GM18511 (cell line): ENCODE results near the gene PARD3.
"Not testable (repeated sequence)": the region's sequence is repeated elsewhere in the genome, so short reads cannot be mapped to it uniquely, and the experiment has no call there.

Experiments
- ATAC-seq: cut with Tn5 transposase; IDR thresholded peaks from one replicate; pipeline ENCODE4 v1.9.1; 2021; ENCODE audit warnings: mild to moderate bottlenecking, moderate library complexity; ENCODE audit not compliant: unreplicated experiment

PARD3 gene

DNA sequence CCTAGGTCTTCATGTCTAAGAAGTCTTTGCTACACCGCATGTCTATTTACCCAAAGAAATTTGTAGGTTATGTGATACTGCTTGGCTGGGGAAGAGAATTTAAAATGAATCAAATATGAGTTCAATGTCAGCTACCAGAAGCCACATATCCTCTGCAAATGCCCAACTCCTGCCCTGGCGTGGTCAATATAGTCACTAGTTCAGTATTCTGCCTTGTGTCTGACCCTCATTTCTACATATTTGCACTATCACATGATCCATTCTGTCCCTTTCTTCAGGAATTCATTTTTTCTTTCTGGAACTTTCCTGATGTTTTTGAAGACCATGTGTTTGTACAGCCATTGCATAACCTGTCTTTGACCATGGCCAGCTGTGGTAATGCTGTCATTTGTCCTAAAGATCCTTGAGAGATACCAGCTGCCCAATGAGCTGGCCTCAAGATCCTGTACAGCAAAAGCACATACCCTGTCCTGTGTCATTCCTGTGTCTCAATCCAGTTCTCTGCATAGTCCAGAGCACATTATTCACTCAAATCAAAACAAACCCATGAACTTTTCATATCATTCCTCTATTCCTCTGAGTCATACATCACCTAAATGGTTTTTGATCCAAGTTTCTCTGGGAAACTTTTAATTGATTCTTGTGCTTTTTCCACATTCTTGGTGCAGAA is 524.5 kb downstream of the PARD3 start:
- no peak for ATAC-seq

- ATAC-seq, result no peak
Measured at GRCh38 chr10:34288634-34289033, 526.5 kb downstream of the PARD3 start.

GRCh38 chr10:34286136-34286739 is 528.9 kb downstream of the PARD3 start:
- no peak for ATAC-seq

DNA sequence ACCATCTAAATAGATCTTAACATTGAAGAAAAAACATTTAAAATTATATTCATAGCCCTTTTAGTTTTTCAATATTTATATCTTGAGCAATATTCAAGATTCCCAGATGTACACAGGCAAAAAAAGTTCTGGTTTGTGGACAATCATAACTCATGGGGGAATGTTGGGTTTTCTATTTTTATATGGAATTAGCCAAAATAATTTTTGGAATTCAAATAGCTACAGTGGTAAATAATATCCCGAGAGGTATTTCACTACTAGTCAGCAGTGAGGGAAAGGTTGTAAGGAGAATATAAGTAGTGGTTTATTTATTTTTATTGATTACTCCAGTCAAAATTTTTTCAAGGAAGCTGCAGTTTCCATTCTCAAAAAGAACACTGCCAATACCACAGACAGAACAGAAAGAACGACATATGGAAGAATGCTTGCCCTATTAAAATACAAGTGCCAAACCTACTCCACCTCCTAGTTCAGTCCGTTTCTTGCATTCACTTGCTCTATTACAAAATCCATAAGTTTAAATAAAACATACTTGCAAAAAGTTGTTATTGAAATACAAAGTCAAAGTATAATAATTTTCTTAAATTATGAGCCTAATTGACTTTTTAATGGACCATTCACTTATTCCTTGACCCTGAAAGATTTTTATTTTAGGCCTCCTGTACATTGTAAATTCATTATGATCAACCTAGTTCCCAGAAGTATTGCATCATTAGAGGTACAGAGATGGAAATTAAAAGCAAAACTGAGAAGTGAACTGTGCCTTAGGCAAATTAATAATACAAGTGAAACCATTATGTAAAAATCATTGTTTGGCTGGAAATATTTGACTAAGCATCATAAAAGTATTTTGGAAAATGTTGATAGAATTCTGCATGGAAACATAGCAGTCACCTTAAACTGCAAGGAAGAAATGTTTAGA is 533.2 kb downstream of the PARD3 start:
- peak; percentile 71 for ATAC-seq

DNA sequence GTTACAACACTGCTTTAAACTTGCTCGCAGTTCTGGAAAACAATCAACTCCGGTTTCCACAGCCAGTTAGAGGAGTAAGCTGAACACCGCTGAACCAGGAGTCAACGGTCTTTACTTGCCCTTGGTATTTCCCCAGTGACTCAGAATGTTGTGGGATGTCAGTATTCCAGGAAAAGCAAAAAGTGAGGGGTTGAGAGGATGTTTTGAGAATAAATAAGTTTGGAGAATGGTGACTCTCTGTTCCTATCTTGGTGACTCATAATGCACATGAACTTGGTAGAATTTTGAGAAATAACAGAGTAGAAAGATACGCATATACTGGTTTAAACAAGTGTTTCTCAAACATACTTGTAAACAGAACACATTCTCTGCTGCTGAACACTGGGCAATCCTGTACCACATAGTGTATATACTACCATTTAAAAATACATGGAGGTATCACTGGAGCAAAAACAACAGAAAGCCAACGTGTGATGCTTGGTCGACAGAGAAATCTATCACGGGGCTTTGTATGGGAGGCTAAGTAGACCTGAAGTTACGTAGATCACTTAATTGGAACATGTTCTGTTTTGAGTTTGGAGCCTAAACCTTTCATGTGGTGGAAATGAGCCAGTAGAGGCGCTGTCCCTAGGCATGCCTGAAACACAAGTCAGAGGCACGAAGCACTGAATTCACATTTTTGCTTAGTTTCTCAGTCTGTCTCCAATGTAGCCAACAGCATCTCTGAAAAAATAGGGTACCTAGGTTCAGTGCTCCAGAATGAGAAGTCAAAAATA is 534.3 kb downstream of the PARD3 start:
- ATAC-seq, result no peak

GRCh38 chr10:34275626-34276130 is 539.4 kb downstream of the PARD3 start:
- no peak for ATAC-seq

- no peak for ATAC-seq
Measured at GRCh38 chr10:34274906-34275305, 540.2 kb downstream of the PARD3 start.

DNA sequence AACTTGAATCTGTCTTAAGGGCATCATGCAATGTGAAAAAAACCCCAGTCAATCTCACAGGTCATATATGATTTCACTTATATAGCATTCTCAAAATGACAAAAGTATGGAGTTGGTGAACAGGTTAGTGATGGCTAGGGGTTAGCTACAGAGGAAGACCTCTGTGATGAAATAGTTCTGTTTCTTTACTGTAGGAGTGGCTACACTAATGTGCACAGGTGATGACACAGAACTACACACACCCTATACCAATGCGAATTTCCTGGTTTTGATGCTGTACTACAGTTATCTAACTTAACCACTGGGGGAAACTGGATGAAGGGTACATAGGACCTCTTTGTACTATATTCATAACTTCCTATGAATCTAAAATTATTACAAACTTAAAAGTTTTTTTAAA is 541.8 kb downstream of the PARD3 start:
- ATAC-seq, result no peak

GRCh38 chr10:34272316-34272715 is 542.8 kb downstream of the PARD3 start:
- ATAC-seq, result no peak

GRCh38 chr10:34268410-34268809 is 546.7 kb downstream of the PARD3 start:
- ATAC-seq, result not testable (repeated sequence)

DNA sequence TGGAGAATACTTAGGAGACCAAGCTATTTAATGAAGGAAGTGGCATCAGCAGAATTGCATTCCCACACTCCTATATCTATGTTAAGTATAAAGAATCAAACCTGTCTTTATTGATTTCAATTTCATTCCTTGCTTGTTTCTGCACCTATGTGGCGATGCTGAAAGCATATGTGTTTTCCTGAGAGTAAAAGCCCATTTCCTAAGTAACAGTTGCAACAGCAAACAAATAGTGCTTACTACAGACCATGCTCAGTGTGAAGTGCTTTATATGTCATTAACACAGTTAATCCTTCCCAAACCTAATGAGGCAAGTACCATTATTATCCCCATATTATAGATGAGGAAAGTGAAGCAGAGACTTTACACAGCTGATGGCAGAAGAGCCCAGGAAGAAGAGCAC is 552.1 kb downstream of the PARD3 start:
- ATAC-seq, result no peak

DNA sequence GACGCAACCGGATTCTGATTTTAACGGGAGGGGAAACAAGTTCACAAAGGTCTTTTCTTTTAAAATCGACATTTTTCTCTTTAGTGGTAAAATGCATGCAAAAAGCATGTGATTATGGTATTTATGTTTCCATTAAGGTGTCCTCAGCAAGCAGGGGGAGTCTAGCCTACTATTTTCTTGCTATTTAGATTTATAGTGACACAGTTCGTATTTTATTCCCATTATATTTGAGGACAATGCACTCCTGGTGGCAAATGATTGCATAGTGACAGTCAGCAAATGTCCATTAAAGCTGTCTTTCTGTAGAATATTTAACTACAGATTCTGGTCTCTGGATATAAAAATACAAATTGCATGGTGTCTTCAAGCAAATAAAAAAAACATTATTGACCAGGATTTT is 554.2 kb downstream of the PARD3 start:
- no peak for ATAC-seq

DNA sequence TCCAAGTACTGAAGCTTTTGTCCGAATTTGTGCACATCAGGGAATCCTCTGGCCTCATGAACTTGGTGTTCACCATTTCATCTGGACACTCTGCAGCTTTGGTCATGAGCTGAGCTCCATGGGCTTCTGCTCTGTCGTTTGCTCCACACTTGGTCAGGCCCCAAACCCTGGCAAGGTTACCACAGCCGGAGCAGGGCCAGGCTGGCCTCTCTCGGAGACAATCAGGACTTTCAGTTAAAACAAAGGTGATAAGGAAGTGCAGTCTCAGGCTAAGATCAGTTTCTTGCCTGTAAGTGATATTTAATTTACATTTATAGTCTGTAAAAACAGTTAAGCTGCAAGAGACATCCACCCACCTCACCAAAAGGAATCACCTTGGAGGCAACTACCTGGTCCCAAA is 558.9 kb downstream of the PARD3 start:
- ATAC-seq, result no peak

- ATAC-seq, result no peak
Measured at GRCh38 chr10:34255035-34255434, 560.1 kb downstream of the PARD3 start.

GRCh38 chr10:34254596-34254995 is 560.5 kb downstream of the PARD3 start:
- ATAC-seq, result peak; percentile 93

GRCh38 chr10:34252111-34252510 is 563.0 kb downstream of the PARD3 start:
- no peak for ATAC-seq

DNA sequence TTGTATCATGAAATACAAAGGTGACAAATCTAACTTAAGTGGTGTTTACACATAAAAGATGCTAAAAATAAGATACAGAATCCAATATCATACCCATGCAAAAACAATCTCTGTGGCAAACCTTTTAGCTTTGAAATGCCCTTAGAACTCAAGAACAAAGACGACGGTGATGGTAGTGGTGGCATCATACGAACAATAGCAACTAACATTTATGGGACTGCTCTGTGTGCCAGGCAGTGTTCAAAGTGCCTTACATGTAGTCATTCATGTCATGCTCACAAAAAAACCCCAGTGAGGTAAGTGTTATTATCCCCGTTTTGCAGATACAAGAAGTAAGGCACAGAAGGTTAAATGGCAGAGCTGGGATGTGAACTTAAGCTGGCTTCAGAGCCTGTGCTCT is 563.9 kb downstream of the PARD3 start:
- no peak for ATAC-seq

GRCh38 chr10:34250722-34251121 is 564.4 kb downstream of the PARD3 start:
- ATAC-seq, result no peak

DNA sequence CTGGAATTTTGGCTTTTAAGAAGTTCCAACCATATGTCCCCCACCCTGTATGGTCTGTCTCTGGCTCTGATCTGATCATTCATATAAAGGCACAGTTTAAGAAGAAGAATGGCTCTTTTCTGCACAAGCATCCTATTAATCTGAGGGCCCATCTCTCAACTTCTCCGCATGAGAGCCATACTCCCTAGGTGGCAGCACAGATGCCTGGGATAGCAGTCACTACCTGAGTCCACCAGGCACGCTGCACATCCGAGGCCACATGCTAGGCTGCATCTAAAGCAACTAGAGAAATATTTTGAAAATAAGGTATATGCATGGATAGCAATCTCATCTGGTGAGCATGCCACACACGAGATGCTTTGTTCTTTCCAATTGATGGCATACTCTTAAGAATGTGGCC is 565.5 kb downstream of the PARD3 start:
- ATAC-seq, result no peak

GRCh38 chr10:34247560-34247959 is 567.5 kb downstream of the PARD3 start:
- no peak for ATAC-seq
